KMS-11 (cell line): ENCODE measurements around the gene SLC39A9.

Experiments
- H2AFZ ChIP-seq: fragments of 200-600 bp; sonication (generic); 2 replicates; pipeline ENCODE4 v1.6.1; 2016; ENCODE audit warnings: antibody characterized with exemption, mixed run types, low read depth
- H3K27ac ChIP-seq: fragments of 200-600 bp; sonication (generic); 2 replicates; pipeline ENCODE4 v1.6.1; 2016; ENCODE audit warnings: mild to moderate bottlenecking, mixed run types
- H3K27me3 ChIP-seq: fragments of 200-600 bp; sonication (generic); 2 replicates; pipeline ENCODE4 v1.6.1; 2017; ENCODE audit warnings: mild to moderate bottlenecking, low read depth, mixed run types, moderate library complexity; ENCODE audit not compliant: insufficient read depth
- H3K36me3 ChIP-seq: fragments of 200-600 bp; sonication (generic); 2 replicates; pipeline ENCODE4 v1.6.1; 2017; ENCODE audit warnings: mild to moderate bottlenecking, mixed run types; ENCODE audit not compliant: insufficient read depth
- H3K4me1 ChIP-seq: fragments of 200-600 bp; sonication (generic); 2 replicates; pipeline ENCODE4 v1.6.1; 2016; ENCODE audit warnings: mild to moderate bottlenecking, low read depth, mixed run types; ENCODE audit not compliant: poor library complexity, severe bottlenecking
- H3K4me2 ChIP-seq: fragments of 200-600 bp; sonication (generic); 2 replicates; pipeline ENCODE4 v1.7.0; 2016; ENCODE audit warnings: mild to moderate bottlenecking, mixed run types
- H3K4me3 ChIP-seq: fragments of 200-600 bp; sonication (generic); IDR thresholded peaks from 2 replicates; pipeline ENCODE4 v1.6.1; 2017; ENCODE audit warnings: low read depth, low read length, mixed read lengths; ENCODE audit not compliant: insufficient read depth
- H3K79me2 ChIP-seq: fragments of 200-600 bp; sonication (generic); 2 replicates; pipeline ENCODE4 v1.6.1; 2016; ENCODE audit warnings: low read depth, mixed run types; ENCODE audit not compliant: insufficient read depth
- H3K9ac ChIP-seq: fragments of 200-600 bp; sonication (generic); 2 replicates; pipeline ENCODE4 v1.6.1; 2016; ENCODE audit warnings: mild to moderate bottlenecking, mixed run types
- H4K20me1 ChIP-seq: fragments of 200-600 bp; sonication (generic); 2 replicates; pipeline ENCODE4 v1.6.1; 2016; ENCODE audit warnings: mild to moderate bottlenecking, mixed run types; ENCODE audit not compliant: insufficient read depth
- TF ChIP-seq, protein P1 (sequence below): fragments of 200-600 bp; sonication (generic); conservative IDR thresholded peaks from 2 replicates; pipeline ENCODE4 v1.6.1; 2017; ENCODE audit warnings: low read depth, mild to moderate bottlenecking, antibody characterized with exemption, low read length, moderate library complexity, mixed read lengths

SLC39A9 gene

DNA sequence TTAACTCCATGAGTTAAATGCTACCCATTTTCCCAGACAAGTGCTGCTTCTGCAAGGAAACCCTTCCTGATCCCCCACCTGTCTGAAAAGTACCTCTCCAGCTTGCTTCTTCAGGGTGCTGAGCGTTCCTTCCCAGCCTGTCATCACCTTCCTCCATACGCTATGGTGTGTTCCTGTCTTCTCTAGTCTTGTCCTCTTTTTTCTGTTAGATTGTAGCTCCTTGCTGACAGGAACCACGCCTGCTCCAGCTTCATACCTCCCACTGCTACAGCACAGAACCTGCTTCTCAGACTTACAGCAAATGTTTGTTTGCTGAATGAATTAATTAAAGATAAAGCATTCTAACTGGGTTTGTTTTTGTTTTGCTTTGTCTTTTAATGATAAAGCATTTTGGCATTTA is 39.5 kb upstream of the SLC39A9 start:
- Histone ChIP-seq H3K9ac (no peak overlapping the region), H3K4me3 (no peak overlapping the region), H3K4me2 (no peak overlapping the region), H3K27ac (no peak overlapping the region), H3K4me1 (peaks cover 25% of the 10 kb centered on the region), H3K79me2 (no peaks in the 10 kb centered on the region), H3K36me3 (no peaks in the 10 kb centered on the region), H4K20me1 (no peaks in the 10 kb centered on the region), H2AFZ (no peak overlapping the region), H3K27me3 (no peaks in the 10 kb centered on the region)
- TF ChIP-seq, protein P1, sequence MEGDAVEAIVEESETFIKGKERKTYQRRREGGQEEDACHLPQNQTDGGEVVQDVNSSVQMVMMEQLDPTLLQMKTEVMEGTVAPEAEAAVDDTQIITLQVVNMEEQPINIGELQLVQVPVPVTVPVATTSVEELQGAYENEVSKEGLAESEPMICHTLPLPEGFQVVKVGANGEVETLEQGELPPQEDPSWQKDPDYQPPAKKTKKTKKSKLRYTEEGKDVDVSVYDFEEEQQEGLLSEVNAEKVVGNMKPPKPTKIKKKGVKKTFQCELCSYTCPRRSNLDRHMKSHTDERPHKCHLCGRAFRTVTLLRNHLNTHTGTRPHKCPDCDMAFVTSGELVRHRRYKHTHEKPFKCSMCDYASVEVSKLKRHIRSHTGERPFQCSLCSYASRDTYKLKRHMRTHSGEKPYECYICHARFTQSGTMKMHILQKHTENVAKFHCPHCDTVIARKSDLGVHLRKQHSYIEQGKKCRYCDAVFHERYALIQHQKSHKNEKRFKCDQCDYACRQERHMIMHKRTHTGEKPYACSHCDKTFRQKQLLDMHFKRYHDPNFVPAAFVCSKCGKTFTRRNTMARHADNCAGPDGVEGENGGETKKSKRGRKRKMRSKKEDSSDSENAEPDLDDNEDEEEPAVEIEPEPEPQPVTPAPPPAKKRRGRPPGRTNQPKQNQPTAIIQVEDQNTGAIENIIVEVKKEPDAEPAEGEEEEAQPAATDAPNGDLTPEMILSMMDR = no peak

GRCh38 chr14:69360438-69361108 is 37.9 kb upstream of the SLC39A9 start:
- no peaks in the 10 kb centered on the region for H3K27me3 ChIP-seq
- H3K4me2 ChIP-seq = no peak overlapping the region
- no peak overlapping the region for H2AFZ ChIP-seq
- no peak overlapping the region for H3K27ac ChIP-seq
- H3K4me1 ChIP-seq = peaks cover 8% of the 10 kb centered on the region
- H3K4me3 ChIP-seq = no peak overlapping the region
- H3K36me3 ChIP-seq = no peaks in the 10 kb centered on the region
- TF ChIP-seq, protein P1 = no peak
- no peaks in the 10 kb centered on the region for H4K20me1 ChIP-seq
- H3K9ac ChIP-seq = no peak overlapping the region
- H3K79me2 ChIP-seq = no peaks in the 10 kb centered on the region

- Histone ChIP-seq H3K4me1 (peaks cover 8% of the 10 kb centered on the region), H3K27ac (no peak overlapping the region), H3K4me2 (no peak overlapping the region), H3K9ac (no peak overlapping the region), H2AFZ (no peak overlapping the region), H3K27me3 (no peaks in the 10 kb centered on the region), H3K4me3 (no peak overlapping the region), H4K20me1 (no peaks in the 10 kb centered on the region), H3K36me3 (no peaks in the 10 kb centered on the region), H3K79me2 (no peaks in the 10 kb centered on the region)
- TF ChIP-seq, protein P1 = no peak
Measured at GRCh38 chr14:69363055-69363454, 35.4 kb upstream of the SLC39A9 start.

DNA sequence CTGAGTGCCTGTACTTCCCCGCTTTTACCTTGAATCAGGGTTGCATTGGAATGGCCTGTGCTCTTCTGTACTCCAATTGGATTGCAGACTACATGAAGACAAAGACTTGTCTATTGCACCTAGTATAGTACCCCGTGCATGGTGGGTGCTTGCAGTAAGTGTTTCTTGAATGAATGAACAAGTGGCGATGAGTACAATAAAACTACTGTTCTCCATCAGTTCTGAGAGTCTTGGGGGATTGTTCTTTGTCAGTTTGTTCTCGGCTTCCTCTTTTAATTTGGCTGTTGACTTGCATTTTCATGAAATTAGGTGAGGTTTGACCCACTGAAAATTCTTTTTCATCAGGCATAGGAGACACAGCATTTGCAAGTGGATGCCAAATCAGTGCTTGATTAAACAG is 34.5 kb upstream of the SLC39A9 start:
- Histone ChIP-seq H3K27me3 (no peaks in the 10 kb centered on the region), H3K27ac (no peak overlapping the region), H3K4me1 (peaks cover 2% of the 10 kb centered on the region), H3K4me2 (no peak overlapping the region), H3K79me2 (no peaks in the 10 kb centered on the region), H2AFZ (no peak overlapping the region), H4K20me1 (no peaks in the 10 kb centered on the region), H3K9ac (no peak overlapping the region), H3K4me3 (no peak overlapping the region), H3K36me3 (no peaks in the 10 kb centered on the region)
- TF ChIP-seq, protein P1 = no peak
